Measurements from ENCODE around the gene SEPTIN7. TPM values are rescaled to one million over a fixed set of nuclear protein-coding genes. Genes with fewer than 3 reads are reported as not detected.

The SEPTIN7 gene
- total RNA-seq, 2 experiments from 2014 or later, result 158 to 178 TPM

GRCh38 chr7:35849158-35849831, 48.4 kb downstream of the SEPTIN7 start:
- no peak overlapping the region for H3K27ac Mint-ChIP-seq
- no peak overlapping the region for H3K4me3 Mint-ChIP-seq
- H3K4me1 Mint-ChIP-seq (ENCODE audit: low read depth), result peaks cover 54% of the 10 kb centered on the region
- no peak for DNase-seq
- no peaks in the 10 kb centered on the region for H3K9me3 Mint-ChIP-seq
- H3K36me3 Mint-ChIP-seq (ENCODE audit: low read depth), result peaks cover 15% of the 10 kb centered on the region
- intact Hi-C loops (cut with micrococcal nuclease), result no loop called here
- no peaks in the 10 kb centered on the region for H3K27me3 Mint-ChIP-seq (ENCODE audit: low read depth)
- CTCF ChIA-PET, result interaction anchor here (1.3 to 1.7 kb wide), 2 partner anchors 12 to 49 kb away, joined by 3 read pairs; no protein-coding TSS in a partner anchor

- intact Hi-C loops (cut with micrococcal nuclease), result no loop called here
- peaks cover 50% of the 10 kb centered on the region for H3K4me1 Mint-ChIP-seq (ENCODE audit: low read depth)
Observed at GRCh38 chr7:35849954-35850353, 49.1 kb downstream of the SEPTIN7 start.

More at GRCh38 chr7:35849954-35850353, 49.1 kb downstream of the SEPTIN7 start:
- Mint-ChIP-seq H3K27me3 (ENCODE audit: low read depth) (no peaks in the 10 kb centered on the region), H3K4me3 (no peak overlapping the region), H3K9me3 (no peaks in the 10 kb centered on the region), H3K27ac (no peak overlapping the region), H3K36me3 (ENCODE audit: low read depth) (peaks cover 15% of the 10 kb centered on the region)
- CTCF ChIA-PET, result no interaction called here
- DNase-seq, result no peak

Other genes with a start within 250 kb of the SEPTIN7 start
- gene HERPUD2, start 105.9 kb upstream of the SEPTIN7 start, total RNA-seq, result 10 to 100 TPM; 20.3 to 22.4 TPM

Data from activated naive CD4-positive, alpha-beta T cell treated with anti-CD3 and anti-CD28 coated beads for 36 hours (primary cell).